HPDE6-E6E7 (cell line): ENCODE data around the gene DSC3.
"Not testable (repeated sequence)": the region's sequence is repeated elsewhere in the genome, so short reads cannot be mapped to it uniquely, and the experiment has no call there.

Source experiments
- DNase-seq: peaks from one replicate; pipeline ENCODE4 v3.0.0; 2011; ENCODE audit warnings: missing footprints; ENCODE audit errors: extremely low spot score

DSC3 gene

GRCh38 chr18:31041271-31042083 lies 1.1 kb downstream of the DSC3 start:
- DNase-seq: peak; percentile 15

DNA sequence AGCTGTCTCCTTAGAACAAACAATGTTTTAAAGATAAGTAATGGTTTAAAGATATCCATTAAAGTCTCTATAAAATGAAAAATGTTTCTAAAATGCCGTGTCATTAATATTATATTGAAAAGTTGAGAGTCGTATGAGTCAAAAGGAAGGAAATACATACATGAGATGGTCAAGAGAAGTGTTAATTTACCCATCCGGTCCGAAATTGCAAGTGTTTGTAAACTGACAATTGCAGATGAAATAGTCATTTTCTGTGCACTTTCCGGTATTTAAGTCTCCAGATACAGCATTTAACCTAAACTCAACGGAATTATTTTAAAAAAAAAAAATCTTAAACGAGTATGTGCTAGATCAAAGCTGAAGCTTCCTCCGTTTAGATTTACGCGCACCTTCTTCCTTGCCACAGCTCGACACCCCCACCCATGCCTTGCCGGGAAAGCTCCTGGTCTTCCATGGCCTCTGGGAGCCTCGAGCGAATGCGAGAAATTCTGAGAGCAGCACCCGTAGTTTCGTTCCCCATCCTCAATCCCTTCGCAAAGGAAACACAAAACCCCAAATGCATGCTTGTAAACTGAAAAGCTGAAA lies 1.8 kb downstream of the DSC3 start:
- DNase-seq: peak; percentile 17

- peak; percentile 31 for DNase-seq
These were observed 3.1 kb downstream of the DSC3 start for GRCh38 chr18:31039426-31039825.

DNA sequence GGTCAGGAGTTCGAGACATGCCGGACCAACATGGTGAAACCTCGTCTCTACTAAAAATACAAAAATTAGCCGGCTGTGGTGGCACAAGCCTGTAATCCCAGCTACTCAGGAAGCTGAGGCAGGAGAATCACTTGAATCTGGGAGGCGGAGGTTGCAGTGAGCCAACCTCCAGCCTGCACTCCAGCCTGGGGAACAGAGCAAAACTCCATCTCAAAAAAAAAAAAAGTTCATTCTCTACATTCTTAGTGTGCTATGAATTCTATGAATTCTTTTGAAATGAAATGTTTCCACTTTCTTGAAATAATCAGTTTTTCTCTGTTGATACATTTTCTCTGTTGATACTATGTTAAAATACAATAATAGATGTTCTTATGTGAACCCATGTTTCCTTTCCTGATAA lies 4.9 kb downstream of the DSC3 start:
- not testable (repeated sequence) for DNase-seq

- no peak for DNase-seq
These were observed 8.0 kb downstream of the DSC3 start for GRCh38 chr18:31034541-31034940.

DNA sequence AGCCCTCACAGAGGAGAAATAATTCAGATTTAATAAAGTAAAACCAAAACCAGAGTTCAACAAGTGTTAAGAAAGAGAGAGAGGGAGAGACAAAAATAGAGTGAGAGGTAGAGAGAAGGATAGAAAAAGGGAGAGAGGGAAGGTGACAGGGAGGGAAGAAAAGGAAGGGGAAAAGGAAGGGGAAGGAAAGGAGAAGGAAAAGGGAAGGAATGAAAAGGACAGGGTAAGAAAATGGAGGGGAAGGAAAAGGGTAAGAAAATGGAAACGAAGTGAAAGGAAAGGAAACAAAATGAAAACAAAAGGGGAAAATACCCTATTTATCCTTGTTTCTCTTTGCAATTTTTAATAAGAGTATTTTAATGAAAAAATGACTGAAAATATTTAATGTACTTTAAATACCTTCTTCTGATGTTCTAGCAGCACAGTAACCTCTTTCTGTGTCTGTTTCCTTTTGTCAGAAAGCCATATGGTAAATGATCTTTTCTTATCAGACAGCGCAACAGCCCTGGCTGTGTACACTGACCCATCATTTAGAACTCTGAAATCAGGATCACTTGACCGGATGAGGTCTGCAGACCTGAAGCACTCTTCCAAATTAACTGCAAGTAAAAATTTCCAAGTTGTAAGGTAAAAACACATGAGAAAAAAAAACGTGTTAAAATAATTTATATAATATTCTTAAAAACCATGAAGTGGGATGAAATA lies 11.8 kb downstream of the DSC3 start:
- DNase-seq: no peak

DNA sequence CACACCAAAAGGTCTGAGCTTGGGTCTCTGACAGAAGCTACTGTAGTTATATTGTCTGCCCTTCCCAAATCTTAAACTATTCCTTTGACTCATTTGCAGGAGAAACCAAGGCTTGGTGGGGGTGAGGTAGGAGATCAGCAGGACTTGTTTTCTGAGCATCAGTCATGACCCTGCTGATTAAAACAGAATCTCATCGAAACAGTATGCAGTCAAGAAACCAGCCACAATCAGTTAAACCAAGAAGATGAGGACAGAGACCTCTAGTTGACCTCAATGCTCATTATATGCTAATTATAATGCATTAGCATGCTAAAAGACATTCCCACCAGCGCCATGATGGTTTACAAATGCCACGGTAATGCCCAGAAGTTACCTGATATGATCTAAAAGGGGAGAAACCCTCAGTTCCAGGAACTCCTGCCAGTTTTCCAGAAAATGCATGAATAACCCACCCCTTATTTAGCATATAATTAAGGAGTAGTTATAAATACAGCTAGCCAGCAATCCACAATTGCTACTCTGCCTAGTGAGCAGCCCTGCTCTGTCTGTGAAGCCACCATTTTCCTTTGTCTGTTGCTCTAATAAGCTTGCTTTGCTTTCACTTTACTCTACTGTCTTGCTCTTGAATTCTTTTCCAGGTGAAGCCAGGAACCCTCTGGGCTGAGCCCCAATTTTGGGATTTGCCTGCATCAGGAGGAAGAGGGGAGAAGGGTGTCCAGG lies 26.7 kb downstream of the DSC3 start:
- no peak for DNase-seq

DNA sequence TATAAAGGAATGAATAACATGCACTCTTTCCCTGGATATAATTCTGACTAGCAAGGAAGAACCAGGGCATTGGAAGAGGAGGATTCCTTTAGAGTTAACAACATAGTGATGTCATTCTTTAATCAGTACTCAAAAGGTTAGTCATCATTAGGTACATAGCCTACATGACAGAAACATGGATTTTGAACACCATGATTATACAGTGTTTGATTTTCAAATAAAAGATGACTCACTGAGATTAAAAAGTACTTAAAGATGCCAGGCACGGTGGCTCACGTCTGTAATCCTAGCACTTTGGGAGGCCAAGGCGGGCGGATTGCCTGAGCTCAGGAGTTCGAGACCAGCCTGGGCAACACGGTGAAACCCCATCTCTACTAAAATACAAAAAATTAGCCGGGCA lies 31.1 kb downstream of the DSC3 start:
- peak; percentile 84 for DNase-seq

GRCh38 chr18:31010601-31011000 lies 31.9 kb downstream of the DSC3 start:
- DNase-seq: no peak

DNA sequence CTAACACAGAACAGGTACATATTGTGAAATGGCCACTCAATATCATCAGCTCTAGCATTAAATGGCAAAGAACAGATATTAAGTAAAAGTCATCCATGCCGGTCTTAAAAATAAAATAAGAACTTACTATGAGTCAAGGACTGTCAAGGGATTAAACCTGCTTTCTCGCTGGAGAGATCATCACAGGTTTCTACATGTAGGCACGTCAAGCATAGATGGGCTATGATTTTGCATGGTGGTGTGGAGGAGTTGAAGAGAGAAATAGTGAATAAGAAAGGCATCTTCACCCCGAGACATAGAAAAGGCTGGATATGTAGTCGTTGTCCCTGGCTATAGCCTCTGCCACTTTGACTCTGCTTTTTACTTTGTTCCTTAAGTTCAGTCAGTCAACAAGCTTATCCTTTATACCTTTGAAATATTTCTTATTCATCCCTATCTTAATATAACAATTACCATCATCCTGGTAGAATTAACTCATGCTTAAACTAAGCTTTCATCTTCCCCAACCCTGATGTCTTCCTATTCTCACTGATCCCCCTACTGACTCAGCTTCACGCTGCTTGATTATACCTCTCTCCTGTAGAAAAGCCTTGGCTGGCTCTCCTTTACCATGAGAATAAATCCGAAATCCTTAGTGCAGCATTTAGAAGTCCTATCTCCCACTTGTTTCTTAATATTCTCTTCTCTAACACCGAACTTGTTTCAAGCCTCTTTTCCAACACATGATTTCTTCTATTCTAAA lies 42.5 kb downstream of the DSC3 start:
- no peak for DNase-seq

DNA sequence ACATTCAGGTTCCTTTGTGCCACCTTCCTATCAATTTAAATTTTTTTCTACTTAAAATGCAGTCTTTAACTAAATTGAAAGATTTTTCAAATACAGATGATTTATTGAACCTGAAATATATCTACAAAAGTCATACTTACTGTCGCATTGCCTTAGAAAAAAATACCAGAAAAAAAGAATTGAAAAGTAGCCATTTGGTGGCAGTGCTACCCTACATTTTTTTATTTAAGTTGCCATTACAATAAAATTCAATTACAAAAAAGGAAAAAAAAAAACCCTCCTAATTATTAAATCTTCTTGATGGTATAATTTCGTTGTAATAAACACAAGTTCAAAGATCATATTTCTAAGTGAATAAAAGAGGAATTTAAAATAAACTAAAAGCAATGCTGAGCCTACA lies 43.4 kb downstream of the DSC3 start:
- DNase-seq: no peak

- no peak for DNase-seq
These were observed 45.3 kb downstream of the DSC3 start for GRCh38 chr18:30997223-30997622.

DNA sequence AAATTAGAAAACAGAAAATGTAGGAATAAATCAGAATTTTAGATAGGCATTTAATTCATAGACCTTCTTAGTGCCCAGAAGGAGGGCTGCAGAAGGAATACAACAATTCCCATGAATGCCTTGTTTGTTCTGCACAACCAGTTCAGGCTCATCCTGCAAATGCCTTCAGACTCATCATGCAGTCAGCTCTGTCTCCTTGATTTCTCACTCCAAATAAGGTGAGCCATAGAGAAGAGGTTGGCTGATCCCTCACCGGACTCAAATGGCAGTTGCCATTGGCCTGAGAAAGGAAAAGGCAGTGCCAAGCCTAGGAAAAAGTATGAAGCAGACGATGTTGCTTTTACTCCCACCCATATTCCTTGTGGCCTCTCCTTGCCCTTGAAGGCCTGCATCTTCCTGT lies 50.3 kb downstream of the DSC3 start:
- peak; percentile 58 for DNase-seq

DNA sequence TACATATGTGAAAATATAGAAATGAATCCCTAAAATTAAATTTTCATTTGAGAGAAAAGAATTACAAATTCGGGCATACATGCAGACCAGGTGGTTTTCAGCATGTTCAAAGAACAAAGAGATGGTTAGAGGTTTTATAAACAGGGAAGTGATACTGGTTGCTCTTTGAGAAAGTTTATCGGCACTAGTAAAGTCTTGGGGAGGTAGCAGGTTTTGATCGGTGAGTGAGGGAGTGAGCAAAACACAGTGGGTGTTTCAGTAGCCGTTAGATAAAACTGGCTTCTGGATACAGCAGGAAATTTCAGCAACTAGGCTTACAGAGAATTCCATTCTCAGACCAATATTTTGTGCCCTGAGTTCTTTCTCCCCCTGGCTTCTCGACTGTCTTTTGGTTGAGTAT lies 51.1 kb downstream of the DSC3 start:
- no peak for DNase-seq

DNA sequence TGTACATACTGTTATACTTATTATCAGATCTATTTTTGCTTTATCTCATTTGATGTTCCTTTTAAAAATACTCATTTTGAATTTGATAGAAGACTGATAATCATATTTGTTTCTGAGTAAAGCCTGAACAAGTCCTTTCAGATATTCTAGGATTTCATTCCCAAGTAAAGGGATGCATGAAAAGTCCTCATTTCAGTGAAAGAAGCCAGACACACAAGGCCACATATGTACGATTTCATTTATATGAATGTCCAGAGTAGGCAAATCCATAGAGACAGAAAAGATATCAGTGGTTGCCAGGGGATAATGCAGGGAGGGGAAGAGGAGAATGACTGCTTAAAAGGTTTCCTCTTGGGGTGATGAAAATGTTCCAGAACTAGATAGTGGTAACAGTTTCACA lies 53.4 kb downstream of the DSC3 start:
- DNase-seq: no peak

GRCh38 chr18:30988440-30988839 lies 54.1 kb downstream of the DSC3 start:
- DNase-seq: no peak

DNA sequence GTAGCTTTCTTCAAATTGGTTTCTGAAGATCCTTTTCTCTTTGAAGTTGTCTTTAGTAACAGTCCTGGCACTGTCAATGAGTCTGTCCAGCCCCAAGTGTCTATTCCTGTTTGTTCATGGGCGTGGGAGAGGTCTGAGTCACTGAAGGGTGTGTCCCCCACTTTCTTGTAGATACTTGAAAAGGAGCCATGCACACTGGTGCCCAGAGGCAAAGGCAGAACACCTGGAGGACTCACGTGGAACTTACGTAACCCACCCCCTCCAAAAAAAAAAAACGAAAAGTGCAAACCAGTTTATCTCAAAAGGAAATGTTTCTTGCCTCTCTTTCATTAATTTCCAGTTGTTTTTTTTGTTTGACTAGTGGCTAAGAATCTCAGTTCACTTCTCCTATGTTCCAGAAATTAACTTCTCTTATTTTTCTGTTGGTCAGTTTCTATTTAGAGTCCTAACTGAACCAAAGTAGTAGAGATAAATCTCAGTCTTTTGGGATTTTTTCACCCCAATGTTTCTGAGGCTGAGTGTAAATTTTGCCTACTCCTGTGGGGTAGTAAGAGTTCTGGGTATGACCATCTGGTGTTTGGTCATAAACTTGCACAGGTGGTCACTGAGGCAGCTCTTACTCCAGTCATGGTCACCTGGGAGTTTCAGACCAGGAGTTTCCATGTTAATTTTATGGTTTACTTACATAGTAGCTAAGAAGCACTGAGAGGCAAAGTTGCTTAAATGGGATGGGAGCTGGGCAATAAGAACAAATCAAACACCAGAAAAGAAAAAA lies 54.9 kb downstream of the DSC3 start:
- peak; percentile 87 for DNase-seq

- DNase-seq: no peak
These were observed 56.8 kb downstream of the DSC3 start for GRCh38 chr18:30985753-30986152.

GRCh38 chr18:30982285-30982992 lies 60.1 kb downstream of the DSC3 start:
- no peak for DNase-seq

DNA sequence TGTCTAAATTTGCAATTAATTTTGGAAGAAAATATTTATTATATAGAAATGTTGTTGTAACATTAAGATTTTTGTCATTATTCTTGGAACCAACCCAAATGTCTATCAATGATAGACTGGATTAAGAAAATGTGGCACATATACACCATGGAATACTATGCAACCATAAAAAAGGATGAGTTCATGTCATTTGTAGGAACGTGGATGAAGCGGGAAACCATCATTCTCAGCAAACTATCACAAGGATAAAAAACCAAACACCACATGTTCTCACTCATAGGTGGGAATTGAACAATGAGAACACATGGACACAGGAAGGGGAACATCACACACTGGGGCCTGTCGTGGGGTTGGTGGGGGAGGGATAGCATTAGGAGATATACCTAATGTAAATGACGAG lies 64.5 kb downstream of the DSC3 start:
- not testable (repeated sequence) for DNase-seq
